Measurements from ENCODE around the gene SLC9A3. TPM values are rescaled to one million over a fixed set of nuclear protein-coding genes. Genes with fewer than 3 reads are reported as not detected.

SLC9A3 gene
- total and polyA plus RNA-seq, 2 of the 13 experiments (the other 11 are each of a cell fraction or from before 2014, with no cell fraction given), result 1.5 to 1.8 TPM

DNA sequence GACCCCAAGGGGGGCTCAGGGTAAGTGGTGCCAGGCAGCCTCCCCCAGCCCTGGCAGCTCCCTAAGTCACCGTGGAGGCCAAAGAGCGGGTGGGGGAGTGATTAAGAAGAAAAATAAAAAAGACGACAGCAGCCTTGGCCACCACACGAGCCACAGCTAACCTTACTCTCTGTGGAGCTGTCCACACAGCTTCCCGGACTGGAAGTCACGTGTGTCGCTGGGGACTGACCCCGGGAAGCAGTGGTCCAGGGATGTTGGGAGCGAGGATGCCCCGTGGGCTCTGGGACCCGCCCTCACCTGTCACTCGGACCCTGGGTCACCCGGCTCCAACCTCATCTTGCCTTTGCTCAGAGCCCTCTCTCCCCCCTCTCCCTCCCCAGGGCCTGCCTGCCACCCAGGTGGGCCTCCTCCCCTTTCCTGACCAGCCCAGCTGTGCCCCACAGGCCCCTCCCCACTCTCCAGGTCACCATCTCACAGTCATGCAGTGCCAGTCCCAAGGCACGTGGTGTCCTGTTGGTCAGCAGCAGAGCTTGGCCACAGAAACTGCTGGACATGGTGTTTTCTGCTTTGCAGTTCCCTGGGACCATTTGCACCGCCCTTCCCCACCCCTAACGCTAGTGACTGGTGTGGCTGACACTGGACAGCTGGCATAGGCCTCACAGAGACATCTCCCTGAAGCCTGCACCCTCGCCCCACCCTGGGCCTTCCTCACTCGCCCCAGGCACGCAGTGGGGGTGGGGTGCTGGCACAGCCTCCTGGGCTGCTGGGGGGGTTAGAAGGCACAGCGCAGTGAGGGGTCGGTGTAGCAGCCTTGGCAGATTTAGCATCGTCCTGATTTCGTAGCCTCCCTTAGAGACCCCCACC lies 91.1 kb downstream of the SLC9A3 start:
- Histone ChIP-seq H2AFZ (ENCODE audit: low read length) (no peak overlapping the region), H3K4me2 (ENCODE audit: low read depth, low read length) (no peak overlapping the region), H4K20me1 (ENCODE audit: insufficient read depth, low read length) (no peaks in the 10 kb centered on the region), H3K9ac (ENCODE audit: insufficient read depth, low read depth, low read length) (no peak overlapping the region), H3K27me3 (ENCODE audit: control insufficient read depth in 1 of 2, insufficient read depth in 2 of 2, low read length in 2 of 2) (peaks cover 0 to 5% of the 10 kb centered on the region in 2 experiments; a peak in 1 of 5 replicates), H3K4me3 (replicated peaks in 1 of 3; ENCODE audit: insufficient read depth in 1 of 3, low read depth in 2 of 3, low read length in 3 of 3) (no peak overlapping the region), H3K36me3 (replicated peaks in 1 of 2; ENCODE audit: control insufficient read depth in 1 of 2, insufficient read depth in 2 of 2, low read length in 2 of 2) (no peaks in the 10 kb centered on the region), H3K9me3 (ENCODE audit: low read length) (no peaks in the 10 kb centered on the region), H3K4me1 (ENCODE audit: insufficient read depth, low read length) (peaks cover 10% of the 10 kb centered on the region), H3K27ac (ENCODE audit: extremely low read length, insufficient read depth, low read length) (no peak overlapping the region), H3K79me2 (ENCODE audit: insufficient read depth, low read length) (no peaks in the 10 kb centered on the region)
- ChIA-PET POLR2A (no interaction called here), CTCF (ENCODE audit: low intra/inter-chr PET ratio, low total read pairs) (no interaction called here)
- WGBS (ENCODE audit: low lambda C conversion rate), result 56% methylated on average over 17 of the region's 23 CpGs
- BruUV-seq (replicated peaks), result no TSS peak
- in situ Hi-C loops (cut with HindIII; ENCODE audit: extremely low pct_ligation_motif_present, low pct_unique_long_range_greater_than_20kb) (no loop called here), intact Hi-C loops (cut with micrococcal nuclease; ENCODE audit: unreplicated experiment) (loop anchor here (5.0 kb wide), 1 partner anchor 116 kb away; no protein-coding TSS in a partner anchor)
- TF ChIP-seq ZNF543 (CRISPR knock-in tag; IDR thresholded peaks at IDR 0.05) (no peak), TBX3 (IDR thresholded peaks at IDR 0.05; ENCODE audit: borderline replicate concordance) (no peak)
- no peak for ATAC-seq
- FAIRE-seq, result no peak
- DNase-seq (ENCODE audit: low spot score), result no peak

DNA sequence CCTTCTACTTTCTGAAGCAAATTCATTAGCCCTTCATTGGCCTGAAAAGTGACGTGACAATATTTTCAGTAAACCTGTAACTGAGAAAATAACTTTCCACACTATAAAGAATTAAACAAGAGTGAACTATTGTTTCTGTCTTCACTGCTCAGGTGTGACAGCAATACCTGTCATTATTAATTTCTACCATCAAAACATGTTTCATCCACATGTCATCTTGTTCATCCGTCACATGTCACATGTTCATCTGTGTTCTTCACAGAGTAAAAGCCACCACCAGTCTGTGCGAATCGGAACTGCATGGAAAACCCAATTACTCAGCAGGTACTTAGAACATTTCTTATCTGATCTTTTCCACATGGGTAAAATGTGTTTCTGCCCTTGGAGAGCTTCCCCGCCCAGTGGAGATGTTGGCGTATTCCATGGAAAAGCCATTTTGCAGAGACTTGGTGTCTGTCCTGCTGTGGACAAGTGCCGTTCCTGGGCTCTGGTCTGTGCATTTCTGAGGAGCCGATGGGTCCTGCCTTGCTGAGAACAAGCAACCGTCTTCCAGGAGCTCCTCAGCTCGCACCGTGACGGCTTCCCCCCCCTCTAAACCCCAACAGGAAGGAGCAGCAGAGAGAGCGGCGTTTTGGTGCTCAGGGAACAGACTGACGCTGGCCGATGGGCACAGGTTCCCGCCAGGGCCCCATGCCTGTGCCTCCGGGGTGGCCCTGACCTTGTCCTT lies 91.9 kb downstream of the SLC9A3 start:
- H3K4me1 ChIP-seq (ENCODE audit: insufficient read depth, low read length), result peaks cover 10% of the 10 kb centered on the region
- ChIA-PET CTCF (ENCODE audit: low intra/inter-chr PET ratio, low total read pairs) (no interaction called here), POLR2A (no interaction called here)
- H3K27ac ChIP-seq (ENCODE audit: extremely low read length, insufficient read depth, low read length), result no peak overlapping the region
- ATAC-seq (no peak), FAIRE-seq (no peak), DNase-seq (ENCODE audit: low spot score) (no peak)
- H3K27me3 ChIP-seq (ENCODE audit: control insufficient read depth in 1 of 2, insufficient read depth in 2 of 2, low read length in 2 of 2), result 0 out of 5 replicates have a peak, but pooled peaks cover 0 to 2% of the 10 kb centered on the region in 2 experiments
- BruUV-seq (replicated peaks), result no TSS peak
- H3K9me3 ChIP-seq (ENCODE audit: low read length), result no peaks in the 10 kb centered on the region
- 66% methylated on average over 18 of the region's 18 CpGs for WGBS (ENCODE audit: low lambda C conversion rate)
- no peak overlapping the region for H3K4me3 ChIP-seq (replicated peaks in 1 of 3; ENCODE audit: insufficient read depth in 1 of 3, low read depth in 2 of 3, low read length in 3 of 3)
- in situ Hi-C loops (cut with HindIII; ENCODE audit: extremely low pct_ligation_motif_present, low pct_unique_long_range_greater_than_20kb) (no loop called here), intact Hi-C loops (cut with micrococcal nuclease; ENCODE audit: unreplicated experiment) (loop anchor here (5.0 kb wide), 1 partner anchor 115 kb away; no protein-coding TSS in a partner anchor)
- H4K20me1 ChIP-seq (ENCODE audit: insufficient read depth, low read length), result no peaks in the 10 kb centered on the region
- no peak overlapping the region for H3K4me2 ChIP-seq (ENCODE audit: low read depth, low read length)
- H2AFZ ChIP-seq (ENCODE audit: low read length), result no peak overlapping the region
- TF ChIP-seq TP53 (CRISPR knock-in tag; conservative IDR thresholded peaks at IDR 0.05) (no peak), TCF7 (IDR thresholded peaks at IDR 0.05; ENCODE audit: low read depth) (no peak)
- TF ChIP-seq, protein P1, sequence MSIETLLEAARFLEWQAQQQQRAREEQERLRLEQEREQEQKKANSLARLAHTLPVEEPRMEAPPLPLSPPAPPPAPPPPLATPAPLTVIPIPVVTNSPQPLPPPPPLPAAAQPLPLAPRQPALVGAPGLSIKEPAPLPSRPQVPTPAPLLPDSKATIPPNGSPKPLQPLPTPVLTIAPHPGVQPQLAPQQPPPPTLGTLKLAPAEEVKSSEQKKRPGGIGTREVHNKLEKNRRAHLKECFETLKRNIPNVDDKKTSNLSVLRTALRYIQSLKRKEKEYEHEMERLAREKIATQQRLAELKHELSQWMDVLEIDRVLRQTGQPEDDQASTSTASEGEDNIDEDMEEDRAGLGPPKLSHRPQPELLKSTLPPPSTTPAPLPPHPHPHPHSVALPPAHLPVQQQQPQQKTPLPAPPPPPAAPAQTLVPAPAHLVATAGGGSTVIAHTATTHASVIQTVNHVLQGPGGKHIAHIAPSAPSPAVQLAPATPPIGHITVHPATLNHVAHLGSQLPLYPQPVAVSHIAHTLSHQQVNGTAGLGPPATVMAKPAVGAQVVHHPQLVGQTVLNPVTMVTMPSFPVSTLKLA (IDR thresholded peaks at IDR 0.05), result peak; percentile 53; the same call in 1 of the 2 replicates
- no peak overlapping the region for H3K9ac ChIP-seq (ENCODE audit: insufficient read depth, low read depth, low read length)
- H3K36me3 ChIP-seq (replicated peaks in 1 of 2; ENCODE audit: control insufficient read depth in 1 of 2, insufficient read depth in 2 of 2, low read length in 2 of 2), result no peaks in the 10 kb centered on the region
- H3K79me2 ChIP-seq (ENCODE audit: insufficient read depth, low read length), result no peaks in the 10 kb centered on the region

Data from HepG2 (cell line).